GM18517 (cell line): Measurements from ENCODE around the gene SQSTM1.

Source experiments
- ATAC-seq: cut with Tn5 transposase; IDR thresholded peaks from one replicate; pipeline ENCODE4 v1.9.1; 2021; ENCODE audit warnings: mild to moderate bottlenecking, moderate library complexity; ENCODE audit not compliant: unreplicated experiment

Gene SQSTM1

DNA sequence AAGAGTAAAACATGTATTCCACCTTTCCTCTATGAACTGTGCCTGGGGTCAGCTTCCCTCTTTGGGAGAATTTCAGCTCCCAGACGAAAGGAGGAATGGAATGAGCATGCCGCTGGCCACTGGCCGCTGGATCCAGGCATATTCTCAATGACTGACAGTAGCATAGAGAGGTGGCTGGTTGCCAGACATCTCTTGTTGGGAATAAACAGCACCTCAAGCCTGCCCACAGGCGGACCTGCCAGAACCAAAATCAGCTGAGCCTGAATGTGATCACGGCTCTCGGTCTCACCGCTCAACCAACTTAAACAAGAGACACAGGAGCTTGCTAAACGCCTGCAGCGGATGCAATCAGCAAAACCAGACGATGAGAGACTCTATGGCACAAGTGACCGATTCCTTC lies 66.4 kb downstream of the SQSTM1 start:
- ATAC-seq = no peak
